ENCODE data around the gene MT1HL1. TPM values are rescaled to one million over a fixed set of nuclear protein-coding genes. Genes with fewer than 3 reads are reported as not detected.

MT1HL1 gene
- total and polyA plus RNA-seq, 2 of the 4 experiments (the other 2 are of a cell fraction) = not detected

- no peak overlapping the region for H4K8ac ChIP-seq (ENCODE audit: low read depth in 2 of 2, low read length in 2 of 2)
- H4K5ac ChIP-seq (ENCODE audit: low read depth, low read length) = no peak overlapping the region
- H3K4me1 ChIP-seq (ENCODE audit: control insufficient read depth, insufficient read depth, low read length) = no peaks in the 10 kb centered on the region
- no peaks in the 10 kb centered on the region for H3K9me1 ChIP-seq (ENCODE audit: insufficient read depth, low read length)
- ATAC-seq (ENCODE audit: low read depth) (no peak), DNase-seq (no peak)
- no peak overlapping the region for H2BK20ac ChIP-seq (ENCODE audit: low read depth, low read length)
- H3K14ac ChIP-seq (replicated peaks; ENCODE audit: low read depth, low read length) = no peak overlapping the region
- H3K4me3 ChIP-seq (ENCODE audit: insufficient read depth, low read depth, low read length) = no peak overlapping the region
- no peak for TF ChIP-seq MAZ (IDR thresholded peaks at IDR 0.05; ENCODE audit: borderline replicate concordance, low read depth, low read length)
- no peak for TF ChIP-seq BHLHE40 (IDR thresholded peaks at IDR 0.05; ENCODE audit: low read depth, low read length)
- no peak for TF ChIP-seq NFE2L2 (IDR thresholded peaks at IDR 0.05; ENCODE audit: low read depth, low read length)
- no peak for TF ChIP-seq CTCF (conservative IDR thresholded peaks at IDR 0.05; ENCODE audit: low read depth, low read length)
- TF ChIP-seq CHD1 (IDR thresholded peaks at IDR 0.05; ENCODE audit: low read depth, low read length) = no peak
- TF ChIP-seq MAFK (IDR thresholded peaks at IDR 0.05; ENCODE audit: low read depth, low read length) = no peak
- TF ChIP-seq POLR2A (IDR thresholded peaks at IDR 0.05; ENCODE audit: low read depth, low read length) = no peak
- TF ChIP-seq SMC3 (IDR thresholded peaks at IDR 0.05; ENCODE audit: low read depth, low read length) = no peak
- TF ChIP-seq RCOR1 (IDR thresholded peaks at IDR 0.05; ENCODE audit: insufficient replicate concordance, low read length) = no peak
- TF ChIP-seq USF2 (IDR thresholded peaks at IDR 0.05; ENCODE audit: low read depth, low read length) = no peak
- TF ChIP-seq CEBPB (IDR thresholded peaks at IDR 0.05; ENCODE audit: low read depth, low read length) = no peak
- TF ChIP-seq RAD21 (IDR thresholded peaks at IDR 0.05; ENCODE audit: low read length) = no peak
- TF ChIP-seq FOS (IDR thresholded peaks at IDR 0.05; ENCODE audit: low read depth, low read length) = no peak
- no peak overlapping the region for H3K9ac ChIP-seq (ENCODE audit: low read depth, low read length)
- no peak overlapping the region for H3K4me2 ChIP-seq (ENCODE audit: low read depth, low read length)
- H2AK5ac ChIP-seq (ENCODE audit: low read depth, low read length) = no peak overlapping the region
- CTCF ChIA-PET = no interaction called here
- no peak overlapping the region for H3K23ac ChIP-seq (ENCODE audit: low read depth, low read length)
- POLR2A ChIA-PET (ENCODE audit: unreplicated experiment) = no interaction called here
- no peaks in the 10 kb centered on the region for H3K27me3 ChIP-seq (ENCODE audit: control insufficient read depth, insufficient read depth, low read length)
- dilution Hi-C loops (cut with HindIII; ENCODE audit: low sequenced_read_pairs, unreplicated experiment) = no loop called here
- no peaks in the 10 kb centered on the region for H3K36me3 ChIP-seq (ENCODE audit: control insufficient read depth, insufficient read depth, low read length)
- no peak overlapping the region for H2BK120ac ChIP-seq (ENCODE audit: low read depth, low read length)
- H4K20me1 ChIP-seq (ENCODE audit: insufficient read depth, low read length) = no peaks in the 10 kb centered on the region
- no peak overlapping the region for H2BK5ac ChIP-seq (ENCODE audit: low read depth, low read length, poor library complexity, severe bottlenecking)
- no peak overlapping the region for H3K18ac ChIP-seq (ENCODE audit: low read depth, low read length)
- no peak overlapping the region for H2AK9ac ChIP-seq (replicated peaks; ENCODE audit: low read depth, low read length, poor library complexity)
- H3K79me1 ChIP-seq (ENCODE audit: low read depth in 1 of 2, low read length in 2 of 2) = no peaks in the 10 kb centered on the region
- intact Hi-C loops (cut with micrococcal nuclease) = no loop called here
- no peak overlapping the region for H3K27ac ChIP-seq (ENCODE audit: insufficient read depth, low read length)
- in situ Hi-C loops (cut with MboI; ENCODE audit: low sequenced_read_pairs) = no loop called here
- no peak overlapping the region for H3K4ac ChIP-seq (ENCODE audit: low read depth, low read length)
- H2BK15ac ChIP-seq (ENCODE audit: low read depth, low read length) = no peak overlapping the region
- WGBS, 2 experiments (ENCODE audit: extremely low coverage in 2 of 2, insufficient read length in 1 of 2) = no CpG with 5 or more reads among the region's 1 CpG
- no peak overlapping the region for H3K56ac ChIP-seq (ENCODE audit: extremely low read depth, insufficient read depth, low read length)
- no peak overlapping the region for H4K91ac ChIP-seq (ENCODE audit: insufficient read depth, low read depth, low read length)
- no TSS peak for BruUV-seq (replicated peaks)
- H3K9me3 ChIP-seq (ENCODE audit: control insufficient read depth, insufficient read depth, low read length) = peaks cover 19% of the 10 kb centered on the region
- no peak overlapping the region for H2AFZ ChIP-seq (replicated peaks; ENCODE audit: low read length, poor library complexity)
Measured at GRCh38 chr1:236990052-236990445, 14.2 kb downstream of the MT1HL1 start.

Data from IMR-90 (cell line).